HG02798 (cell line): ENCODE measurements around the gene CPEB3.
"Not testable (repeated sequence)": the region's sequence is repeated elsewhere in the genome, so short reads cannot be mapped to it uniquely, and the experiment has no call there.

Source experiments
- ATAC-seq: cut with Tn5 transposase; IDR thresholded peaks from one replicate; pipeline ENCODE4 v1.9.1; 2021; ENCODE audit warnings: mild to moderate bottlenecking; ENCODE audit not compliant: unreplicated experiment, poor library complexity

CPEB3 gene

DNA sequence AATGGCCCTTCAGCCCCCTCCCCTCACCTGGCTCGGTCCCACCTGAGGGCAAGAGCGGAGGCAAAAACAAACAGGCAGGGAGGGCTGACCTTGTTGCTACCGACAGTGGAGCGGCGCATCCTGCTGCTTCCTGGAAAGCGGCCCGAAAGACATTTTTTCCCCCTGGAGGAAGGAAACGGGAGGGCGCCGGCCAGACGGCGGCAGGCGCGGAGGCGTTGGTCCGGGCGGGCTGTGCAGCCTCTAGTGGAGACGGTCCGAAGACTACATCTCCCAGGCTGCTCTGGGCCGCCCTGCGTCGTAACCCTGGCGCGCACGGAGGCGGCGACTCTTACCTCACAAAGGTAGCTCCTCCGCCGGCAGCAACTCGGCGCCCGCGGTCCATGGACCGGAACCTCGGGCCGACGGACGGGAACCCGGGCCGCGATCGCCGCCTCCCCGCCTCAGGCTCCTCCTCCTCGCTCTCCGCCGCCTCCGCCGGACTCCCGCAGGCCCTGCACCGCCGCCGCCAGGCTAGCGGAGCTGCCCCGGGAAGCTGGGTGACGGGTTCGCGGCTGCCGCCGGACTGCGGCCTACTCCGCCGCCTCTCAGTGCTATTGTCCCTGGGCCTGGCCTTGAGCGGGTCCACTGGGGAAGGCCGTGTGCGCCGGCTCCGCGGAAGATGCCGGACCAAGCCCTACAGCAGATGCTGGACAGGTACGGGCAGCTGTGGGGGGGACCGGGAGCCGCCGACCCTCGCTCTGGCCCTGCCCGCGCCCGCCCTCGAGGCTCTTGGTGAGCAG, at the start of gene CPEB3, which contains the start of gene MARCHF5:
Gene CPEB3, minus strand, starts transcription at position 242 of the 779 bp plus-strand sequence. CDS start 50,728 bp downstream, outside the sequence.
Gene MARCHF5, plus strand, starts transcription at position 331 of the 779 bp plus-strand sequence. Its CDS starts 328 bp downstream, at position 659.
- ATAC-seq = peak; percentile 99

- not testable (repeated sequence) for ATAC-seq
Measured at GRCh38 chr10:92329927-92330326, 39.0 kb upstream of the CPEB3 start.

DNA sequence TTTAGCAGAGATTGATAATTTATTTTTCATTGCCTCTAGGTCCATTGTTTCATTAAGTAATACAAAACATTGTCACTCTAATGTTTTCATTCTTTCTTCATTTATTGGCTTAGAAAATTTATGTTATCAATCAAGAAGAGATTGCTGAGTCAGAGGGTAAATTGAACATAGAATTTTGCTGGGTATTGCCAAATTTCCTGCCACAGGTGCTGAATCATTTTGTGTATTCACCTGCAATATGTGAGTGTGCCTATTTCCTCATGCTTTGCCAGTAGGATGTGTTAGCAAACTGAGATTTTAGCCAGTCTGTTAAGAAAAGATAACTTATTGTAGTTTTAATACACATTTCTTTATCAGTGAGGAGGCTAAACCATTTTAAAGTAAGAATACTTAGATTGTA, 38.1 kb upstream of the CPEB3 start:
- no peak for ATAC-seq

DNA sequence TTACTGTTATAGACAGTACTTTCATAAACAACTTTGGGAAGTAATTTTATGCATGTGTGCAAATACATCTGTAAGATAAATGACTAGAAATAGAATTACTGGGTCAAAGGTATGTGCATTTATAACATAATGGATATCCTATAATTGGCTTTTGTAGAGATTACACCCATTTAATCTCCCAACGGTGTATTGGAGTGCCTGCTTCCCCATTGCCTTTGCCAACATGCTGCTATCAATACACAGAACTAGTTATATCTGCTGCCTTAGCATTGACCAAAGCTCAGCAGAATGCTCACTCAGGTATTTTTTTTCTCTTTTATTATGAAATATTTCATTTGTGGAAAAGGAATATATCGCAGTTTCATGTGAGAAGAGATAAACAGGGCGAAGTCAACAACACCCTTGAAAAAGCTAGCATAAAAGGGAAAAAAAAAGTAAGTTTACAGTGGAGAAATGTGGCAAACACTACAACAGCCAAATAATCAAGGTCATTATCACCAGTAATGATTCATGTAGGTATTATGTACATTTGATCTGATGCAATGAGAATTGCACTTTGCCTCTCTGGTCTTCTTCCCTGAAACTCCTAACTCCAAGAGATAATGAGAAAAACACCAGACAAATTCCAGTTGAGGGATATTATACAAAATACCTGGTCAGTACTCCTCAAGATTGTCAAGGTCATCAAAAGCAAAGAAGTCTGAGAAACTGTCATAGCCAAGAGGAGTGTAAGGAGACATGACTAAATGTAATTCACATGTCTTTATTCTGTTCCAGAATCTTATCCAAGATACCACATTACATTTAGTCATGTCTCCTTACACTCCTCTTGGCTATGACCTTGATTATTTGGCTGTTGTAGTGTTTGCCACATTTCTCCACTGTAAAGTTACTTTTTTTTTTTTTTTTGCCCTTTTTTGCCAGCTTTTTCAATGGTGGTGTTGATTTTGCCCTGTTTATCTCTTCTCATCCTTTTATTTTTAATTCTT, 36.9 kb upstream of the CPEB3 start:
- no peak for ATAC-seq

- ATAC-seq = no peak
Measured at GRCh38 chr10:92323079-92323478, 32.2 kb upstream of the CPEB3 start.

DNA sequence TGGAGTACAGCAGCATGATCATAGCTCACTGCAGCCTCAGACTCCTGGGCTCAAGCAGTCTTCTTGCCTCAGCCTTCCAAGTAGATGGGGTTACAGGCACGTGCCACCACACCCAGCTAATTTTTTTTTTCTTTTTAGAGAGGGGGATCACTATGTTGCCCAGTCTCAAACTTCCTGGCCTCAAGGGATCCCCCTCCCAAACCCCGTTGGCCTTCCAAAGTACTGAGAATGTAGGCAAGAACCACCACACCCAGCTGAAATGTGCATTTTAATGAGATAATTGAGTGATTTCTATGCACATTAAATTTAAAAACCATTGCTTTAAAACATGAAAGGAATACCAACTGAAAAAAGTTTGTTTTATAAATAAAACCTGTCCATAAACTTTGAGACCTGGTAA, 25.7 kb upstream of the CPEB3 start:
- no peak for ATAC-seq

- no peak for ATAC-seq
Measured at GRCh38 chr10:92313750-92314149, 22.9 kb upstream of the CPEB3 start.

DNA sequence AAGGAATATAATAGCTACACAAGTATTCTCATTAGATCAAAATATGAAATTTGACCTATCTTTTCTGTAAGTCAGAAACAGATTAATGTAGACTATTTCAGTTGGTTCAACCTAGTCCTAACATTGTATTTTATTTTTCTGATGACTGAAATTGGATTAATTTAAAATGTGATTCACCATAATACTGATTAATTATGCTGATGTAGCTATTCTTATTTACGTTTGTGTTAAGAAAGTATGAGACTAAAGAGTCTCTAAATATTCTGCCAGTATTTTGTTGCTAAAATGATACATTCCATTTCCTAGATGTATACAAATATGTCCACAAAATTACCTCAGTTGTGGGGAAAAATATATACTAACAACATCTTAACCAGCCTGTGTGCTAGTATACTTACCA, 18.4 kb upstream of the CPEB3 start:
- ATAC-seq = no peak

- ATAC-seq = no peak
Measured at GRCh38 chr10:92305133-92306072, 14.5 kb upstream of the CPEB3 start.

DNA sequence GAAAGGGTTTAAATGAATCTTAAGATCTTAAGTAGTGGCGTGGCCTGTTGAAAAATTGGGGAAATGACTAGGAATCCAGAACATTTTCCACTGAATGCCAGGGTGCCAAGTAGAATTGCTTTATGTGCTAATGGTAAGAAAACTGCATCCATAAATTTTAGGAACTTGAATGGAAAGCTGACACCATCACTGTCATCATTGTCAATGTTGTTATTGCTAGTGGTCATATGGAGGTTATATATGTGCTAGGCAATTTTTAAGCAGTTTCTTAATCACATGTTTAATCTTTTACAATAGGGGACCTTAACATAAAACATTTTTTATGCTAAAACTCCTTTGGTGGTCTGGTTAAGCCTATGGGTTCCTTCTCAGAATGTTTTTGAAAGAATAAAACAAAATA, 13.2 kb upstream of the CPEB3 start:
- ATAC-seq = no peak

- no peak for ATAC-seq
Measured at GRCh38 chr10:92303096-92303495, 12.2 kb upstream of the CPEB3 start.

DNA sequence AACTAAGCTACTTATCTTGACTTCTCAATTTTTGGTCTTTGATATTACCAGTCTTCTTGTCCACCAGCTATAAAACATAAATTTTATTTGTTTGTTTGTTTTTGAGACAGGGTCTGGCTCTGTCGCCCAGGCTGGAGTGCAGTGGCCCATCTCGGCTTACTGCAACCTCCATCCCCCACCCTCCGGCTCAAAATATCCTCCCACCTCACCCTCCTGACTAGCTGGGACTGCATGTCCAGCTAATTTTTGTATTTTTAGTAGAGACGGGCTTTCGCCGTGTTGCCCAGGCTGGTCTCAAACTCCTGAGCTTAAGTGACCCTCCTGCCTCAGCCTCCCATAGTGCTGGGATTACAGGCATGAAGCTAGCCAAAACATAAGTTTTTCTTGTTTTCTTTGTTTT, 7.6 kb upstream of the CPEB3 start:
- no peak for ATAC-seq

- no peak for ATAC-seq
Measured at GRCh38 chr10:92291921-92292845, 1.3 kb upstream of the CPEB3 start.

DNA sequence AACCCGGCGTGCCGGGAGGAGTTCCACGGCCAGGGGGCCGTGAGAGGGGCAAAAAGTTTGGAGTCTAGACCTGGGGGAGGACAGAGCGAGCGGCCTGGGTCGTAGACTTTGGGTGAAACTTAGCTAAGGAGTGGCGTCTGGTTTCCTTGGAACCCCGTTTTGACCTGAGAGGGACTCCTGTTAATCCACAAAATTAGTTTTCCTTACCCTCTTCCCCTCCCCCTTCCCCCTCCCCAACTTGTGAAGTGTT, 663 bp upstream of the CPEB3 start:
- ATAC-seq = no peak

GRCh38 chr10:92290076-92290836, 622 bp downstream of the CPEB3 start:
- peak; percentile 4 for ATAC-seq

DNA sequence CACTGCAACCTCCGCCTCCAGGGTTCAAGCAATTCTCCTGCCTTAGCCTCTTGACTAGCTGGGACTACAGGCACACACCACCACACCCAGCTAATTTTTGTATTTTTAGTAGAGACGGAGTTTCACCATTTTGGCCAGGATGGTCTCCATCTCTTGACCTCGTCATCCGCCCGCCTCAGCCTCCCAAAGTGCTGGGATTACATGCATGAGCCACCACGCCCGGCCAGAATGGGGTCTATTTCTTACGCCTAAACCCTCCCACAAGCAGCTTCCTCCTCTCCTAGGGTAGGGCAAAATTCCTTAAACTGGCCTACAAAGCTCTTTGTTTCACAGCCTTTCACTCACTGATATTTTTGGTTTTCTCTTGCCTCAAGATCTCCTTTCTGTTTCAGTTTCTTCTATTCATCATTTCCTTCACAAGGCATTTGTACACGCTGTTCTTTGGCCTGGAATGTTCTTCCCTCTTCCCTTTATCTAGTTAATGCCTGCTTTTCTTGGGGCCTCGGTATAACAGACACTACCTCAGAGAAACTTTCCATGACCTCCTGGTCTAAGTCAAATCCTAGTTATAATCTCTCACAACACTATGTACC, 6.7 kb downstream of the CPEB3 start:
- no peak for ATAC-seq

DNA sequence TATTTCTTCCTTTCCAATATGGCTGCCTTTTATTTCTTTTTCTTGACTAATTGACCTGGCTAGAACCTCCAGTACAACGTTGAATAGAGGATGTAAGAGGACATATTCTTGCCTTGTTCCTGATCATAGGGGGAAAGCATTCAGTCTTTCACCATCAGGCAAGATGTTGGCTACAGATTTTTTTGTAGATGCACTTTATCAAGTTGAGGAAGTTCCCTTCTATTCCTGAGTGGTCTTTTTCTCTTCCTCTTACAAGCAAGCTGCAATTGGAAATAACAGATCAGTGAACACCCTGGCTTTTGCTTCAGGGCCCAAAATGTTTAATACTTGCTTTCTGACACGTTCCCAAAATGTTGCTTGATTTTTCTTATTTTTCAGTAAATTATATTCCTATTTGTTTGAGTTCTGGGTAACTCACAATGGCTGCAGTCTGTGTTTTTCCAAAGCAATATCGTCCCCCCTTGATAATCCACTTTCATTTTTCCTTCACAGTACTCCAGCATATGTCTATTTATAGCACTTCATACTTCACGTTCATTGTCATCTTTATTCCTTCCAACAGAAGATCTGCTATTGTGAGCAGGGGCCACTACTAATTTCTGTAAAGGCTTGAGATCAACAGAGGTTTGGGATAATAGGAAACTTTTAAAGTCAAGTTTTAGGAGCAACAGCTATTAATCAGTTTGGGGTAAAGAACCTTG, 11.7 kb downstream of the CPEB3 start:
- ATAC-seq = no peak

DNA sequence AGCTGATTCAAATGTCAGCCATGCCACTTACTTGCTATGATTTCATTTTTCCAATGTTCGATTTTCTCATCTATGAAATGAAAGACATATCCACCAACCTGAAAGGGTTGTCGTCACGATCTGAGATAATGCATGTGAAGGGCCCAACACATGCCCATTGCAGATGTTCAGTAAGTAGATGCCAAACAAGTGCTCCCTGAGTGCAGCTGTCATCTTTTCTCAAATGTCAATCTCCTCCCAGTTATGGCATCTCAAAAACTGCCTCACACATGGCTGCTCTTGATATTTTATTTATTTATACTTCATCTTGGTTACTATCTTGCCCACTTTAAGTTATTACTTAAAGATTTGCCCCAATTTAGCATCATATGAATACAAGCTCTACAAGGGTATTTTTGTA, 16.8 kb downstream of the CPEB3 start:
- ATAC-seq = no peak
